ENCODE measurements around the gene LRRC63. TPM values are rescaled to one million over a fixed set of nuclear protein-coding genes. Genes with fewer than 3 reads are reported as not detected.

LRRC63 gene
- total and polyA plus RNA-seq, 3 experiments from 2014 or later: 0.55 TPM; not detected in 1

GRCh38 chr13:46296921-46297320, 85.2 kb downstream of the LRRC63 start:
- Histone ChIP-seq H3K36me3 (ENCODE audit: insufficient read depth, low read length) (no peaks in the 10 kb centered on the region), H3K4me1 (ENCODE audit: insufficient read depth, low read length) (peaks cover 47% of the 10 kb centered on the region), H3K9me3 (ENCODE audit: low read length) (no peaks in the 10 kb centered on the region), H3K27ac (ENCODE audit: low read depth, low read length) (peak overlapping the region; percentile 43), H3K27me3 (ENCODE audit: insufficient read depth, low read length, poor library complexity, severe bottlenecking) (no peaks in the 10 kb centered on the region), H3K4me3 (ENCODE audit: low read length) (peak overlapping the region; percentile 11)
- peaks cover 0 to 6% (median 0%) of the 10 kb centered on the region in 3 donors for H3K36me3 Mint-ChIP-seq
- H3K27me3 Mint-ChIP-seq: peaks cover 0 to 2% of the 10 kb centered on the region in 2 donors
- peaks cover 0 to 7% (median 0%) of the 10 kb centered on the region in 5 donors for H3K9me3 Mint-ChIP-seq
- peaks cover 50 to 62% (median 61%) of the 10 kb centered on the region in 3 donors for H3K4me1 Mint-ChIP-seq
- no peak for DNase-seq
- H3K27ac Mint-ChIP-seq: peak overlapping the region; percentile 82 to 99 (median 96)
- ChIA-PET CTCF (interaction anchor here (1.3 to 2.6 kb wide), 5 partner anchors 19 to 171 kb away, joined by 3 to 29 read pairs (median 8); no protein-coding TSS in a partner anchor), POLR2A (interaction anchor here (1.3 to 1.9 kb wide), 3 partner anchors 25 to 245 kb away, joined by 6 to 9 read pairs (median 6); partner anchors contain the start of gene ZC3H13)
- peak overlapping the region in 5 of 7 donors; percentile 51 to 83 (median 69) for H3K4me3 Mint-ChIP-seq

- H3K27me3 ChIP-seq (ENCODE audit: insufficient read depth, low read length, poor library complexity, severe bottlenecking): no peaks in the 10 kb centered on the region
- H3K4me3 ChIP-seq (ENCODE audit: low read length): peak overlapping the region; percentile 11
- peaks cover 50 to 62% (median 61%) of the 10 kb centered on the region in 3 donors for H3K4me1 Mint-ChIP-seq
- ChIA-PET CTCF (interaction anchor here (1.3 to 2.6 kb wide), 4 partner anchors 19 to 171 kb away, joined by 3 to 29 read pairs (median 7); no protein-coding TSS in a partner anchor), POLR2A (interaction anchor here (1.9 kb wide), 1 partner anchor 245 kb away, joined by 6 read pairs; the partner anchor contains the start of gene ZC3H13)
- H3K27me3 Mint-ChIP-seq: peaks cover 0 to 2% of the 10 kb centered on the region in 2 donors
- H3K36me3 Mint-ChIP-seq: peaks cover 0 to 9% (median 0%) of the 10 kb centered on the region in 3 donors
- no peaks in the 10 kb centered on the region for H3K9me3 ChIP-seq (ENCODE audit: low read length)
- H3K36me3 ChIP-seq (ENCODE audit: insufficient read depth, low read length): no peaks in the 10 kb centered on the region
- H3K27ac Mint-ChIP-seq: peak overlapping the region; percentile 82 to 99 (median 96)
- H3K27ac ChIP-seq (ENCODE audit: low read depth, low read length): no peak overlapping the region
- H3K4me3 Mint-ChIP-seq: peak overlapping the region in 5 of 7 donors; percentile 2 to 52 (median 26)
- peaks cover 47% of the 10 kb centered on the region for H3K4me1 ChIP-seq (ENCODE audit: insufficient read depth, low read length)
- peak in 1 of 5 donors; percentile 18 for DNase-seq
- peaks cover 0 to 7% (median 0%) of the 10 kb centered on the region in 5 donors for H3K9me3 Mint-ChIP-seq
Observed at GRCh38 chr13:46297361-46297811, 85.7 kb downstream of the LRRC63 start.

GRCh38 chr13:46303742-46304385, 92.1 kb downstream of the LRRC63 start:
- Mint-ChIP-seq H3K36me3 (peaks cover 0 to 11% (median 0%) of the 10 kb centered on the region in 3 donors), H3K9me3 (peaks cover 0 to 7% (median 0%) of the 10 kb centered on the region in 5 donors), H3K27me3 (peaks cover 0 to 2% of the 10 kb centered on the region in 2 donors), H3K4me3 (peak overlapping the region in 6 of 7 donors; percentile 6 to 47 (median 32)), H3K4me1 (peaks cover 19 to 28% (median 21%) of the 10 kb centered on the region in 3 donors), H3K27ac (peak overlapping the region in 7 of 8 donors; percentile 1 to 77 (median 55))
- ChIA-PET CTCF (interaction anchor here (1.4 kb wide), 1 partner anchor 17 kb away, joined by 5 read pairs; no protein-coding TSS in a partner anchor), POLR2A (interaction anchor here (0.6 kb wide), 1 partner anchor 30 kb away, joined by 3 read pairs; no protein-coding TSS in a partner anchor)
- no peaks in the 10 kb centered on the region for H3K27me3 ChIP-seq (ENCODE audit: insufficient read depth, low read length, poor library complexity, severe bottlenecking)
- DNase-seq: peak in 1 of 5 donors; percentile 36
- no peak overlapping the region for H3K4me3 ChIP-seq (ENCODE audit: low read length)
- H3K9me3 ChIP-seq (ENCODE audit: low read length): no peaks in the 10 kb centered on the region
- no peaks in the 10 kb centered on the region for H3K36me3 ChIP-seq (ENCODE audit: insufficient read depth, low read length)
- no peak overlapping the region for H3K27ac ChIP-seq (ENCODE audit: low read depth, low read length)
- peaks cover 7% of the 10 kb centered on the region for H3K4me1 ChIP-seq (ENCODE audit: insufficient read depth, low read length)

GRCh38 chr13:46304546-46304945, 92.8 kb downstream of the LRRC63 start:
- ChIA-PET CTCF (interaction anchor here (1.4 kb wide), 1 partner anchor 17 kb away, joined by 5 read pairs; no protein-coding TSS in a partner anchor), POLR2A (interaction anchor here (0.6 kb wide), 1 partner anchor 31 kb away, joined by 3 read pairs; no protein-coding TSS in a partner anchor)
- Histone ChIP-seq H3K9me3 (ENCODE audit: low read length) (no peaks in the 10 kb centered on the region), H3K4me1 (ENCODE audit: insufficient read depth, low read length) (peaks cover 7% of the 10 kb centered on the region), H3K27me3 (ENCODE audit: insufficient read depth, low read length, poor library complexity, severe bottlenecking) (no peaks in the 10 kb centered on the region), H3K36me3 (ENCODE audit: insufficient read depth, low read length) (no peaks in the 10 kb centered on the region), H3K27ac (ENCODE audit: low read depth, low read length) (no peak overlapping the region), H3K4me3 (ENCODE audit: low read length) (no peak overlapping the region)
- H3K9me3 Mint-ChIP-seq: peaks cover 0 to 6% (median 0%) of the 10 kb centered on the region in 5 donors
- DNase-seq: no peak
- H3K4me3 Mint-ChIP-seq: peak overlapping the region in 1 of 7 donors; percentile 41
- peaks cover 0 to 2% of the 10 kb centered on the region in 2 donors for H3K27me3 Mint-ChIP-seq
- H3K36me3 Mint-ChIP-seq: peaks cover 0 to 9% (median 1%) of the 10 kb centered on the region in 3 donors
- H3K4me1 Mint-ChIP-seq: peaks cover 16 to 23% (median 18%) of the 10 kb centered on the region in 3 donors
- peak overlapping the region in 5 of 8 donors; percentile 48 to 95 (median 80) for H3K27ac Mint-ChIP-seq

GRCh38 chr13:46307554-46307953, 95.8 kb downstream of the LRRC63 start:
- Mint-ChIP-seq H3K27ac (no peak overlapping the region), H3K9me3 (no peaks in the 10 kb centered on the region), H3K4me1 (peaks cover 16 to 21% (median 18%) of the 10 kb centered on the region in 3 donors), H3K27me3 (no peaks in the 10 kb centered on the region), H3K36me3 (peaks cover 0 to 5% (median 2%) of the 10 kb centered on the region in 3 donors), H3K4me3 (no peak overlapping the region)
- no peaks in the 10 kb centered on the region for H3K9me3 ChIP-seq (ENCODE audit: low read length)
- peaks cover 7% of the 10 kb centered on the region for H3K4me1 ChIP-seq (ENCODE audit: insufficient read depth, low read length)
- H3K27me3 ChIP-seq (ENCODE audit: insufficient read depth, low read length, poor library complexity, severe bottlenecking): no peaks in the 10 kb centered on the region
- ChIA-PET CTCF (no interaction called here), POLR2A (no interaction called here)
- no peak overlapping the region for H3K27ac ChIP-seq (ENCODE audit: low read depth, low read length)
- H3K4me3 ChIP-seq (ENCODE audit: low read length): no peak overlapping the region
- no peaks in the 10 kb centered on the region for H3K36me3 ChIP-seq (ENCODE audit: insufficient read depth, low read length)
- DNase-seq: no peak

DNA sequence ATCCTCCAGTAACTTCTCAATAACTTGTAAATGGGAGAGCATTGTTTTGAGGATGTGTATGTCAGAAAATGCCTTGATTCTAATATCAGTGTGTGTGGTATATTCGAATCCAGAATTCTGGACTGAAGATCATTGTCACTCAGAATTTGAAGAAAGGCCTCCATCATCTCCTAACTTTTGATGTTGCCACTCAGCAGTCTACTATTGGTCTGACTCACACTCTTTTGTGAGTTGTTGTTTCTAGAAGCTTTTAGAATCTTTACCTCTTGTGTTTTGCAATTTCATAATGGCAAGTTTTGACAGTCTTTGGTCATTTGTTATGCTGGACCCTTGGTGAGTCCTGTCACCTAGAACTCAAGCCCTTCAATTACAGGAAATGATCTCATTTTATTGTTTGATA, 98.3 kb downstream of the LRRC63 start:
- Mint-ChIP-seq H3K36me3 (peaks cover 0 to 11% (median 2%) of the 10 kb centered on the region in 3 donors), H3K27ac (peak overlapping the region in 2 of 8 donors; percentile 39 to 68), H3K9me3 (no peaks in the 10 kb centered on the region), H3K27me3 (no peaks in the 10 kb centered on the region), H3K4me1 (peaks cover 15 to 17% (median 17%) of the 10 kb centered on the region in 3 donors), H3K4me3 (no peak overlapping the region)
- Histone ChIP-seq H3K9me3 (ENCODE audit: low read length) (no peaks in the 10 kb centered on the region), H3K27me3 (ENCODE audit: insufficient read depth, low read length, poor library complexity, severe bottlenecking) (no peaks in the 10 kb centered on the region), H3K36me3 (ENCODE audit: insufficient read depth, low read length) (no peaks in the 10 kb centered on the region), H3K27ac (ENCODE audit: low read depth, low read length) (no peak overlapping the region), H3K4me1 (ENCODE audit: insufficient read depth, low read length) (peaks cover 7% of the 10 kb centered on the region), H3K4me3 (ENCODE audit: low read length) (no peak overlapping the region)
- ChIA-PET POLR2A (no interaction called here), CTCF (no interaction called here)
- DNase-seq: no peak

DNA sequence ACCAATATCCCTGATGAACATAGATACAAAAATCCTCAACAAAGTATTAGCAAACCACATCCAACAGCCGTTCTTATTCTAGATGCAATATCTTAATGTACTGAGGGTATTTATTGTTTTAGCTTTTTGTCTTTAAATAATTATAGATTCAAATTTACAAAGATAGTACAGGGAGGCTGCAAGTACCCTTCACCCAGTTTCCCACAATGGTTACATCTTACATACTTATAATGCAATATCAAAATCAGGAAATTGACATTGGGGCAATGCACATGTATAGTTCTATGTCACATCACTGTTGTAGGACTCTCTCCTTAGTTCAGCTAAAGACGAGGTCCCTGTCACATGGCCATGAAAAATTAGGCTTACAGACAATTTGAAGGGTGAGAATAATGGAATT, 99.5 kb downstream of the LRRC63 start:
- Mint-ChIP-seq H3K4me1 (peaks cover 16 to 17% (median 17%) of the 10 kb centered on the region in 3 donors), H3K27ac (no peak overlapping the region), H3K36me3 (peaks cover 2 to 15% (median 4%) of the 10 kb centered on the region in 3 donors), H3K4me3 (no peak overlapping the region), H3K9me3 (no peaks in the 10 kb centered on the region), H3K27me3 (no peaks in the 10 kb centered on the region)
- H3K4me3 ChIP-seq (ENCODE audit: low read length): no peak overlapping the region
- H3K36me3 ChIP-seq (ENCODE audit: insufficient read depth, low read length): no peaks in the 10 kb centered on the region
- no peak overlapping the region for H3K27ac ChIP-seq (ENCODE audit: low read depth, low read length)
- H3K4me1 ChIP-seq (ENCODE audit: insufficient read depth, low read length): peaks cover 6% of the 10 kb centered on the region
- no peak for DNase-seq
- POLR2A ChIA-PET: interaction anchor here (1.4 kb wide), 1 partner anchor 15 kb away, joined by 4 read pairs; no protein-coding TSS in a partner anchor
- H3K9me3 ChIP-seq (ENCODE audit: low read length): no peaks in the 10 kb centered on the region
- CTCF ChIA-PET: interaction anchor here (1.4 to 1.6 kb wide), 3 partner anchors 10 to 940 kb away, joined by 3 to 6 read pairs (median 4); no protein-coding TSS in a partner anchor
- H3K27me3 ChIP-seq (ENCODE audit: insufficient read depth, low read length, poor library complexity, severe bottlenecking): no peaks in the 10 kb centered on the region

Measured in CD8-positive, alpha-beta memory T cell (primary cell).